Common myeloid progenitor, CD34-positive (primary cell): ENCODE measurements around the gene TRDN.
A peak's percentile ranks its signal among the peaks of the same experiment; 100 is the strongest.
"Not testable (repeated sequence)": the region's sequence is repeated elsewhere in the genome, so short reads cannot be mapped to it uniquely, and the experiment has no call there.

Experiments
- CTCF ChIA-PET: fragments of 350-600 bp; sonication (Branson Sonifier 250); formaldehyde crosslinking; loops from one replicate; lab custom pipeline; 2021; ENCODE audit warnings: antibody characterized with exemption; lab: Charles Lee
- POLR2A ChIA-PET: fragments of 350-600 bp; sonication (Branson Sonifier 250); formaldehyde crosslinking; loops from one replicate; lab custom pipeline; 2021; ENCODE audit warnings: antibody characterized with exemption; lab: Charles Lee
- DNase-seq, 3 donors: peaks; one replicate each; pipeline versions ENCODE4 v3.0.0 to v3.0.0-alpha.2; 2013
- H3K27ac ChIP-seq, 2 experiments: 1 replicate in 1 of 2; 2 replicates in 1 of 2; pipeline ENCODE4 v1.7.0; 2013; ENCODE audit warnings: inconsistent platforms in 2 of 2, low read length in 2 of 2, mild to moderate bottlenecking in 2 of 2, low read depth in 1 of 2, moderate library complexity in 1 of 2; ENCODE audit not compliant: severe bottlenecking in 2 of 2, insufficient read depth in 1 of 2, poor library complexity in 1 of 2
- H3K27me3 ChIP-seq, 5 experiments: replicated peaks in 2 of 5; 1 replicate in 3 of 5; 2 replicates in 2 of 5; pipeline versions ENCODE4 v1.6.1 to v1.7.0; 2013; ENCODE audit warnings: low read length in 4 of 5, mild to moderate bottlenecking in 2 of 5, moderate library complexity in 2 of 5, inconsistent platforms in 1 of 5; ENCODE audit not compliant: insufficient read depth in 5 of 5, control insufficient read depth in 4 of 5
- H3K36me3 ChIP-seq, 4 experiments: 1 replicate in 2 of 4; 2 replicates in 2 of 4; pipeline versions ENCODE4 v1.6.1 to v1.7.0; 2013; ENCODE audit warnings: low read length in 3 of 4, control low read depth in 1 of 4, mild to moderate bottlenecking in 1 of 4; ENCODE audit not compliant: control insufficient read depth in 4 of 4, insufficient read depth in 4 of 4
- H3K4me1 ChIP-seq, 4 experiments: 1 replicate in 3 of 4; 2 replicates in 1 of 4; pipeline versions ENCODE4 v1.6.1 to v1.7.1; 2013; ENCODE audit warnings: low read length in 3 of 4, mild to moderate bottlenecking in 3 of 4, control low read depth in 1 of 4, inconsistent platforms in 1 of 4, moderate library complexity in 1 of 4; ENCODE audit not compliant: control insufficient read depth in 4 of 4, insufficient read depth in 4 of 4; ENCODE audit errors: control extremely low read depth in 1 of 4
- H3K4me3 ChIP-seq, 7 experiments: 1 replicate in 4 of 7; 2 replicates in 3 of 7; pipeline versions ENCODE4 v1.5.1 to v1.7.0; 2013; ENCODE audit warnings: mild to moderate bottlenecking in 7 of 7, low read length in 6 of 7, moderate library complexity in 6 of 7, inconsistent platforms in 2 of 7, low read depth in 2 of 7, control low read depth in 1 of 7; ENCODE audit not compliant: insufficient read depth in 4 of 7, control insufficient read depth in 1 of 7; ENCODE audit errors: extremely low read depth in 1 of 7
- H3K9me3 ChIP-seq, 5 experiments: 1 replicate in 4 of 5; 2 replicates in 1 of 5; pipeline versions ENCODE4 v1.6.1 to v1.7.1; 2013; ENCODE audit warnings: low read length in 4 of 5, mild to moderate bottlenecking in 2 of 5, inconsistent platforms in 1 of 5, low read depth in 1 of 5, moderate library complexity in 1 of 5; ENCODE audit not compliant: control insufficient read depth in 4 of 5, insufficient read depth in 2 of 5; ENCODE audit errors: control extremely low read depth in 1 of 5
- WGBS: methylation state at CpG from one replicate; pipeline ENCODE4 v1.1.5; 2013; ENCODE audit not compliant: insufficient coverage; 5-methylcytosine and 5-hydroxymethylcytosine counted together

The TRDN gene

DNA sequence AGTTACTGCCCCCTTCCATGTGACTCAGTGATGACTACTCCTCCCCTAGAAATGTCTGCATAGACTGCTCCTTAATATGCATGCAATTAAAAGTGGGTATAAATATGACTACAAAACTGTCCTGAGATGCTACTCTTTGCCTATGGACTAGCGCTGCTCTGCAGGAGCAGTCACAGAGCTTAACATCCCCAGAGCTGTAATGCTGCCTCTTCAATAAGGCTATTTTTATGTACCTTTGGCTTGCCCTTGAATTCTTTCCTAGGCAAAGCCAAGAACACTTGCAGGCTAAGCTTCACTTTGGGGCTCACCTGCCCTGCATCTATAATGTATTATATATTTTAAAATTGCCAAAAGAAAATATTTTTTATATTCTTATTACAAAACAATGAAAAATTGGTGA, 341.6 kb downstream of the TRDN start:
- ChIA-PET CTCF (no interaction called here), POLR2A (no interaction called here)
- no peak overlapping the region for H3K4me3 ChIP-seq
- H3K9me3 ChIP-seq = no peaks in the 10 kb centered on the region
- no peaks in the 10 kb centered on the region for H3K36me3 ChIP-seq
- no peak overlapping the region for H3K27ac ChIP-seq
- WGBS = 100% methylated on average over 1 of the region's 1 CpG
- peaks cover 0 to 2% (median 0%) of the 10 kb centered on the region in 5 experiments for H3K27me3 ChIP-seq
- H3K4me1 ChIP-seq = no peaks in the 10 kb centered on the region
- no peak for DNase-seq

DNA sequence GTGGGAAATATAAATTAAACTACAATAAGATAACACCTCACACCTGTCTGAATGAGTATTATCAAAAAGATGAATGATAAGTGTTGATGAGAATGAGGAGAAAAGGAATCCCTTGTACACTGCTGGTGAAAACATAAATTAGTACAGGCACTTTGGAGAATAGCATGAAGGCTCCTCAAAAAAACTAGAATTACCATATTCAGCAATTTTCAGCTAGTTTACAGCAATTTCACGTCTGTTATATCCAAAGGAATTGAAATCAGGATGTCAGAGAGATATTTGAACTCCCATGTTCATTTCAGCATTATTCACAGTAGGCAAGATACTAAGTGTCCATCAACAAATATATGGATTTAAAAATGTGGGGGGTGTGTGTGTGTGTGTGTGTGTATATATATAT, 348.1 kb downstream of the TRDN start:
- DNase-seq = no peak
- no peaks in the 10 kb centered on the region for H3K4me1 ChIP-seq
- no peaks in the 10 kb centered on the region for H3K27me3 ChIP-seq
- no peaks in the 10 kb centered on the region for H3K9me3 ChIP-seq
- no CpG with 5 or more reads among the region's 1 CpG for WGBS
- H3K36me3 ChIP-seq = no peaks in the 10 kb centered on the region
- no peak overlapping the region for H3K27ac ChIP-seq
- H3K4me3 ChIP-seq = no peak overlapping the region
- CTCF ChIA-PET = no interaction called here
- POLR2A ChIA-PET = no interaction called here

DNA sequence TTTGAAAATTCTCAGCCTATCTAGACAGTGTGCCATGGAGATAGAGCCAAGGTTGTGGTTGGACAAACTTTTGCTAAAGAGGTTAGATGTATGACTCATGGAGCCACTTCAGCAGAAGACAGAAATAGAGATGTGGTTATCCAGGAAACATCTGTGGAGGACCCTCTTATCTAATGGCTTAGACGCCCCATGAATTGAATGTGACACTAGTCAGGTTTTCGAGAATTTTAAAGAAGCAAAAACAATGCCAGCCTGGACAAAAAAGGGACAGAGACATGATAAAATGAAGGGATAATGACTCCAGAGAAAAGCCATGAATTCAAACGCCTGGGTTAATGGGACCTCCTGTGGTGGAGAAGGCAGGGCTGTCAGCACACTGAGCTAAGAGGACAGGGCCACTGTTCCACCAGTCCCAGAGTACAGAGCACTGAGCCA, 360.2 kb downstream of the TRDN start:
- no peak overlapping the region for H3K27ac ChIP-seq
- H3K36me3 ChIP-seq = no peaks in the 10 kb centered on the region
- ChIA-PET POLR2A (no interaction called here), CTCF (no interaction called here)
- no peak overlapping the region for H3K4me3 ChIP-seq
- peak; percentile 19 to 81 (median 64) for DNase-seq
- no peaks in the 10 kb centered on the region for H3K27me3 ChIP-seq
- WGBS = 14% methylated on average over 3 of the region's 3 CpGs
- no peaks in the 10 kb centered on the region for H3K9me3 ChIP-seq
- no peaks in the 10 kb centered on the region for H3K4me1 ChIP-seq

DNA sequence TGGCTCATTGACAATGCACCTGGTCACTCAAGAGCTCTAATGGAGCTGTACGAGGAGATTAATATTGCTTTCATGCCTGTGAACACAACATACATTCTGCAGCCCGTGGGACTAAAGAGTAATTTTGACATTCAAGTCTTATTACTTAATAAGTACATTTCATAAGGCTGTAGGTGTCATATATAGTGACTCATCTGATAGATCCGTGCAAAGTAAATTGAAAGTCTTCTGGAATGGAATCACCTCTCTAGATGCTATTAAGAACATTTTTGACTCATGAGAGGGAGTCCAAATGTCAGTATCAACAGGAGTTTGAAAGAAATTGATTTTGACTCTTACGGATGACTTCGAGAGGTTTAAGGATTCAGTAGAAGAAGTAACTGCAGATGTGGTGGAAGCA, 372.8 kb downstream of the TRDN start:
- Histone ChIP-seq H3K4me1 (no peaks in the 10 kb centered on the region), H3K9me3 (no peaks in the 10 kb centered on the region), H3K4me3 (no peak overlapping the region), H3K27ac (no peak overlapping the region), H3K27me3 (no peaks in the 10 kb centered on the region), H3K36me3 (no peaks in the 10 kb centered on the region)
- CTCF ChIA-PET = no interaction called here
- POLR2A ChIA-PET = no interaction called here
- no peak for DNase-seq
- WGBS = 96% methylated on average over 3 of the region's 5 CpGs

DNA sequence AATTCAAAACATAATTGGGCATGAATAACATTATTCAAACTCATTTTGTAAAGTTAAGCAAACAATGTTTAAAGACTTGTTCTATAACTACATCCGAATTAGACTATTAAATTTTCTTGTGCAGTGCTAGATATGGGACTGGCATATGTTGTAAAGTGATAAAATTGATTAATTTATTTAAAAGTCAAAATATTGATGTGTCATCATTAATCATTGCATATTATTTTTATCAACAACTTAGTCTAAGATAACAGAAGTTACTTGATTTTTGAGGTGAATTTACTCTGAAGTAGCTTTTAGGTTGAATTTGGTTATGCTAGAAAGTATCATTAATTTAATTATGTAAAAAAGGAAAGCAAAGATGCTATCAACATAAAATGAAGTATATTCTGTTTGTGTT, 396.1 kb downstream of the TRDN start:
- Histone ChIP-seq H3K4me3 (no peak overlapping the region), H3K36me3 (no peaks in the 10 kb centered on the region), H3K27me3 (no peaks in the 10 kb centered on the region), H3K4me1 (no peaks in the 10 kb centered on the region), H3K27ac (no peak overlapping the region), H3K9me3 (no peaks in the 10 kb centered on the region)
- ChIA-PET POLR2A (no interaction called here), CTCF (no interaction called here)
- DNase-seq = no peak
- WGBS = no CpG with 5 or more reads among the region's 1 CpG

DNA sequence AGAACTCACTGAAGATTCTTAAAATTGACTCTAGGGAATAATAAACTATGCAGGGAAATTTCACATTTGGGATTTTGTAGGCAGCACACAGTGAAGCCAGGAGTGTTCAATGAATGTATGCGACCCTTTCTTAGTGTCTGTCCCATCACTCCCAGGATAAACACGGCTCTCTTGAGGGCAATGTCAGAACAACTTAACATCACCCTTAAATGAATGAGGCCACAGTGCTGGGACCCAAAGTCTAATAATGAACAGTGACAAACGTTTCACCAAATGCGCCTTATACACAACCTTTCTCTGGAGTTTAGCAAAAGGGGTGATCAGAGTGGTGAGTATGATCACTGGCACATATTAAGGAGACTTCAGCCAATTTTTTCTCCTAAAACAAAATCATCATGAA, 403.4 kb downstream of the TRDN start:
- Histone ChIP-seq H3K27me3 (no peaks in the 10 kb centered on the region), H3K4me3 (no peak overlapping the region), H3K4me1 (no peaks in the 10 kb centered on the region), H3K36me3 (no peaks in the 10 kb centered on the region), H3K9me3 (no peaks in the 10 kb centered on the region), H3K27ac (no peak overlapping the region)
- DNase-seq = no peak
- POLR2A ChIA-PET = no interaction called here
- CTCF ChIA-PET = no interaction called here
- WGBS = 73% methylated on average over 2 of the region's 4 CpGs

DNA sequence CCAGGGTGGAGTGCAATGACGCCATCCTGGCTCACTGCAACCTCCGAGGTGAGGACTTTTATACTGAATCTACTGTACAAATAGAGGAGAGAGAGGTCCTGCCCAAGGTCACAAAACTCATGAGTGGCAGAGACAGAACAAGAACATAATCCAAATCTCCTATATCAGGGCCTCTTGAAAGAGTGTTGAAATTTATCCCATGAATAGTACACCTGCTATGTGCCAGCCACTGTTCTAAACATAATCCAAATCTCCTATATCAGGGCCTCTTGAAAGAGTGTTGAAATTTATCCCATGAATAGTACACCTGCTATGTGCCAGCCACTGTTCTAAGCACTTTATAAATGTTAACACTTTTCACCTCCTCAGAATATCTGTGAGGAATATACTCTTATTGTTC, 409.0 kb downstream of the TRDN start:
- H3K4me1 ChIP-seq, H3K36me3 ChIP-seq, DNase-seq, CTCF ChIA-PET, H3K4me3 ChIP-seq, H3K27me3 ChIP-seq, POLR2A ChIA-PET, H3K27ac ChIP-seq, H3K9me3 ChIP-seq: not testable (repeated sequence)
- WGBS = 56% methylated on average over 2 of the region's 2 CpGs
